Measurements from ENCODE around the gene XYLB. TPM values are rescaled to one million over a fixed set of nuclear protein-coding genes. Genes with fewer than 3 reads are reported as not detected.

XYLB gene
- total RNA-seq, 1 experiment from 2014 or later, result 14.0 TPM

GRCh38 chr3:38349684-38350359 lies 3.2 kb downstream of the XYLB start:
- Histone ChIP-seq H3K27me3 (ENCODE audit: insufficient read depth, low read length) (no peaks in the 10 kb centered on the region), H2AFZ (ENCODE audit: low read depth, low read length, poor library complexity, severe bottlenecking) (no peak overlapping the region), H3K9me2 (ENCODE audit: insufficient read depth) (no peaks in the 10 kb centered on the region), H3K79me2 (ENCODE audit: insufficient read depth, low read length) (peaks cover 71% of the 10 kb centered on the region), H3K9me3 (ENCODE audit: control insufficient read depth in 1 of 2, insufficient read depth in 1 of 2, low read depth in 1 of 2, low read length in 2 of 2) (no peaks in the 10 kb centered on the region), H3K4me1 (ENCODE audit: control insufficient read depth in 1 of 2, insufficient read depth in 2 of 2, low read length in 2 of 2) (peaks cover 0 to 46% of the 10 kb centered on the region in 2 experiments; a peak in 2 of 4 replicates), H3K4me3 (replicated peaks in 1 of 2; ENCODE audit: low read depth in 1 of 2, low read length in 2 of 2) (no peak overlapping the region), H3K4me2 (ENCODE audit: low read length) (no peak overlapping the region), H3K27ac (ENCODE audit: low read depth, low read length) (no peak overlapping the region), H3K36me3 (ENCODE audit: control insufficient read depth in 1 of 2, insufficient read depth in 2 of 2, low read length in 2 of 2) (peaks cover 0 to 14% of the 10 kb centered on the region in 2 experiments; a peak in 2 of 4 replicates), H3K9ac (ENCODE audit: low read length) (no peak overlapping the region), H4K20me1 (ENCODE audit: insufficient read depth) (no peaks in the 10 kb centered on the region)
- RAD21 ChIA-PET (ENCODE audit: low non-redundant PET in 1 of 2, low total read pairs in 2 of 2, uncharacterized antibody in 2 of 2, unreplicated experiment in 2 of 2), result no interaction called here
- CTCF ChIA-PET, result no interaction called here
- TF ChIP-seq EZH2phosphoT487 (IDR thresholded peaks at IDR 0.05; ENCODE audit: borderline replicate concordance) (no peak), ZBTB33 (IDR thresholded peaks at IDR 0.05; ENCODE audit: extremely low read depth, insufficient replicate concordance, low read length) (no peak), JUND (IDR thresholded peaks at IDR 0.05) (no peak), CEBPB (IDR thresholded peaks at IDR 0.05; ENCODE audit: low read depth) (no peak), MAX (IDR thresholded peaks at IDR 0.05) (no peak), REST (IDR thresholded peaks at IDR 0.05; ENCODE audit: low read depth) (no peak), EZH2 (IDR thresholded peaks at IDR 0.05) (no peak), ATF3 (IDR thresholded peaks at IDR 0.05) (no peak), ELF1 (IDR thresholded peaks at IDR 0.05; ENCODE audit: borderline replicate concordance, low read depth) (no peak), TCF7L2 (IDR thresholded peaks at IDR 0.05; ENCODE audit: borderline replicate concordance, extremely low read depth, insufficient read depth, insufficient read length) (no peak), POLR2AphosphoS5 (IDR thresholded peaks at IDR 0.05; ENCODE audit: low read depth, low read length) (no peak), ZFX (IDR thresholded peaks at IDR 0.05) (no peak)
- DNase-seq (ENCODE audit: low read depth, low spot score), result no peak
- no TSS peak for BruUV-seq (replicated peaks)
- intact Hi-C loops (cut with micrococcal nuclease), result loop anchor here (5.0 to 10.0 kb wide), 4 partner anchors 105 to 375 kb away; partner anchors contain the start of gene ACVR2B
- POLR2A ChIA-PET, result no interaction called here
- no peak for ATAC-seq
